GM19043 (cell line): Measurements from ENCODE around the gene SEL1L.
"Not testable (repeated sequence)": the region's sequence is repeated elsewhere in the genome, so short reads cannot be mapped to it uniquely, and the experiment has no call there.

Experiments
- ATAC-seq: cut with Tn5 transposase; IDR thresholded peaks from one replicate; pipeline ENCODE4 v1.9.1; 2021; ENCODE audit warnings: low read depth; ENCODE audit not compliant: unreplicated experiment

The SEL1L gene

GRCh38 chr14:81450100-81450531, 83.5 kb downstream of the SEL1L start:
- ATAC-seq, result no peak

GRCh38 chr14:81449576-81449975, 84.1 kb downstream of the SEL1L start:
- no peak for ATAC-seq

- no peak for ATAC-seq
Observed at GRCh38 chr14:81449114-81449513, 84.5 kb downstream of the SEL1L start.

DNA sequence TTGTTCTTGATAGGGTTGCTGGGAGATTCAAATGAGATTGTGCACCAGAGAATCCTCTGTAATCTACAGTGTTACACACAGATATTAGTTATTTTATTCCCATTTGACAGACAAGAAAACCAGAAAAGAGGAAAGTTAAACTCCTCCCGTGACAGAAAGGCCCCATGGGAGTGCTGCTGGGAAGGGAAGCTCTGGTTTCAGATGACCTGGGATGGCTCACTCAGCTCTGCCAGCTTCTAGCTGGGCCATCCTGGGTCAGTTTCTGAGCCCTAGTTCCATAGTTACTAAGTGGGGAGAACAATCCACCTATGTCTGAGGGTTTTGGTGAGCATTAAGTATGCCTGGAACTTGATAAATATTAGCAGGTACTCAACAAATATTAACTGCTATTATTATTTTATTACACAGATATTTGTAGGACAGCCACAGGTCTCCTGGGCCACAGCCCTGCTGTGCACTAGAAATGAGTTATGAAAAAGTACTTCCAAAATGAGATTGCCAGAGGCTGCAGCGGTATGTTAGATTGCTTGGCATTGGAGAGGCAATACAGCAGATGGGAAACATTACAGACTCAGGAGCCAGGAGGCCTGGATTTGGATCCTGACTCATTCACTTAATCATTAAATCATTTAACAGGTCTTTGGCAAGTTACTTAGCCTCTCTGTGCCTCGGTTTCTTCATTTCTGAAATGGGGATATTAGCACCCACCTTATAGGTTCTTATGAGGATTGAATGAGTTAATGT, 86.5 kb downstream of the SEL1L start:
- no peak for ATAC-seq

GRCh38 chr14:81446279-81447007, 87.2 kb downstream of the SEL1L start:
- ATAC-seq, result no peak

GRCh38 chr14:81441626-81442134, 92.0 kb downstream of the SEL1L start:
- ATAC-seq, result no peak

- no peak for ATAC-seq
Observed at GRCh38 chr14:81440041-81440440, 93.6 kb downstream of the SEL1L start.

GRCh38 chr14:81437244-81437643, 96.4 kb downstream of the SEL1L start:
- no peak for ATAC-seq

- peak; percentile 69 for ATAC-seq
Observed at GRCh38 chr14:81436296-81437138, 97.1 kb downstream of the SEL1L start.

GRCh38 chr14:81435391-81436295, 98.0 kb downstream of the SEL1L start:
- ATAC-seq, result peak; percentile 44

DNA sequence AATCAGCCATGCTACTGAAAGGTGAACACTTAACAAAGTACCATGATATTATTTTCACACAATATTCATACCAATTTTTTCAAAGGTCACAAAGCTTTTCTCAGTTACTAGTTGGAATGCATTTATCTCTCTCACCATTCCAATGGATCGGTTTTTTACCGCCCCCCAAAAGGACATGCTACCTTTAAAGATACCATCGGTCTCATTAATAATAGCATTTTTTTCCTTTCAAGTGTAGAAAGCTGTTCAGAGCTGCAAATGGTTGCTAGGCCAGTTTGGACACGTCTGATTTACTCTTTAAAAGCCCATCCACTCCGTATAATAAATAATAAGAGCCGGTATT, 98.6 kb downstream of the SEL1L start:
- ATAC-seq, result no peak

- ATAC-seq, result no peak
Observed at GRCh38 chr14:81434230-81434629, 99.4 kb downstream of the SEL1L start.

DNA sequence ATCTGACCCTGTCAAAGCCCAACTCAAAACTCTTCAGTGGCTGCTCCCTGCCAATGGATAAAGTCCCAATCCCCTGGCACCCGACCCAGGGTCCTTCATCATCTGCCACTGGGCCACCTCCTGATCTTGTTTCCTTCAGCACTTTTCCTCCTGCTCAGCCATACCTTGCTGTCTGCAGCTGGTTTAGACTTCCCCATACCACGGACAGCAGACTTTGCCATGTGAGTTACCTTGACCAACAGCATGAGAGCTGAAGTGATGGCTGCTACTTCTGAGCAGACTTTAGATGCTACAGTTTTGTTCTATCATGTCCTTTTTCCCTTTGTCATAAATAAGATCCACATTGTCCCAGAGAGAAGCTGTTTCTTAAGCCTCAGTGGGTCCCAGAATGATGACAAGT, 100.3 kb downstream of the SEL1L start:
- no peak for ATAC-seq

DNA sequence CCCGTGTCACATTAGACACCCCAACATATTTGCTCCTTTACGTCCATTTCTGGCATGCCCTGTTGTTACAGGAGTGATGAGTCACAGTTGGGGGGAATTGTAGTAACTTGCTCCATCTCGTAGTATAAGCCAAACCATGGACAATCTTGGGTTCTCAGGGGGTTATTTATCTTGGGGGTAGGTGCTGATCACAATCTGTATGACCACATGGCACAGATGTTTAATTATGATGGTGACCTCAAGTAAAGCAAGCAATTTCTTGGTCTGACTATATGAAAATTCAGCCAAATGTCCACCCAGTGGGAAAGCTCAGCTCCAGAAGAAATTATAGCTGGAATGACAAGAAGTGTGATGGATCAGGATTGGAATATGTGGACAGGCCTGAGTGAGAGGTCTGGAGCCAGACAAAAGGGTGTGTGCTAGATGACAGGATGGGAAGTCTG, 101.4 kb downstream of the SEL1L start:
- no peak for ATAC-seq

GRCh38 chr14:81430235-81430634, 103.4 kb downstream of the SEL1L start:
- ATAC-seq, result no peak

DNA sequence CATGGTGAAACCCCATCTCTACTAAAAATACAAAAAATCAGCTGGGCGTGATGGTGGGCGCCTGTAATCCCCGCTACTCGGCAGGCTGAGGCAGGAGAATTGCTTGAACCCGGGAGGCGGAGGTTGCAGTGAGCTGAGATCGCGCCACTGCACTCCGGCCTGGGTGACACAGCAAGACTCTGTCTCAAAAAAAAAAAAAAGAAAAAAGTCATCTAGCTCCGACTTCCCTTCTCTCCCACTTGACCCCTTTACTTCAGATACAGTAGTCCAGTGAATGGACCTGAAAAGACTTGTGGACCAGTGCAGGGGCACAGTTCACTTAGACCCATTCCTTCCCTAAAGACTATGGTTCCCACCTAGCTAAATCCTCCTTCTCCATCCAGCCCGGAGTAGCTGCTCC, 103.9 kb downstream of the SEL1L start:
- ATAC-seq, result not testable (repeated sequence)

DNA sequence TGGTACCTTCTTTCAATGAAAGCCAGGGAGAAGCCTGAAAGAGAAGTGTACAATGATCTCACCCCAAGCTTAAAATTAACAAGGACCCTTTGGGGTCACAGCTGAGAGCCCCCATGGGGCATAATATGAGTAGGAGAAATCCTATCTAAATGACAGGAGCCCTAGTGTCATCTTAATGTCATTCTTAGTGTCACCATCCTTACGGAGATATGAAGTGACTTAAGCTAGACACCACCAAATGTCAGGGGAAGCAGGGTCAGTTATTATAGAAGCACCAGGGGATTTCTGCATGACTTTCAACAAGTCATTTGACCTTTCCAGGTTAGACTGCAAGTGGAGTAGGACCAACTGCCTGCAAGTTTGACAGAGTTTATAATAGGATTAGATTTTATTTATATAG, 104.6 kb downstream of the SEL1L start:
- no peak for ATAC-seq

DNA sequence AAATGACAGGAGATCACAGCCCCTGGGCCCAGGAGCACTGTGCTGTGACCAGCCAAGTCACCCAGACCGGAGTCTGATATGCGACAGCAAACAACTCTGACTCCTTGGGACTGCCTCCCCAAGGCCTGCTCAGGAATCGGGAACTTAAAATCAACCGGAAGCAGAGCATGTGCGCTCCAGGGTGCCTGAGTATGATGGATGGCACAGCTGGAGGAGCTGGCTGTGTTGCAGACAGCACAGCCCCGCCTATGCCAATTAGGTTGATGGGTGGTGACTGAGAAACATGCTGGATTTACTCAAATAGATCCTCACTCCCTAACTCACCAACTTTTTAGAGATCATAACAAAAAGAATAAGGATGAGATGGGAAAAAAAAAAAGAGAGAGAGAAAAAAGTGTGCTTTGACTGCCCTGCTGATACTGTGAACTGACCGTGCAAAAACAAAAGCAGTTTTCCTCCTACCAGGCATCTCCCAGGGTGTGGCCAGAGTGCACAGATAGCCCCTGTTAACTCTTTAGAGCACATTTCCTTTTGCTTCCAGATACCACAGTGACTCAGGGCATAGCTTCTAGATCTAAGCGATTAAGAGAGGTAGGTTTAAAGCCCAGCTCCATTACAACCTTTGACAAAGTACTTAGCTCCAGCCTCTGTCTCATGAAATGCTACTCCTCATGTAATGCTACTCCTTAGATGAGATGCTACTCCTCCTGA, 106.2 kb downstream of the SEL1L start:
- ATAC-seq, result no peak

GRCh38 chr14:81423504-81423903, 110.1 kb downstream of the SEL1L start:
- ATAC-seq, result no peak
